HEK293T (cell line): ENCODE data around the gene ZFP36.

Experiments
- FOXK2 ChIP-seq: fragments of 450-650 bp; IDR thresholded peaks from 2 replicates; pipeline ENCODE4 v1.6.1; 2016; ENCODE audit warnings: mild to moderate bottlenecking
- FOXM1 ChIP-seq: fragments of 450-650 bp; IDR thresholded peaks from 2 replicates; pipeline ENCODE4 v1.6.1; 2017; ENCODE audit warnings: mild to moderate bottlenecking, borderline replicate concordance
- L3MBTL2 ChIP-seq: fragments of 450-650 bp; conservative IDR thresholded peaks from 2 replicates; pipeline ENCODE4 v1.6.1; 2016; ENCODE audit warnings: mild to moderate bottlenecking
- SP1 ChIP-seq: fragments of 450-650 bp; IDR thresholded peaks from 2 replicates; pipeline ENCODE4 v1.6.1; 2017
- SUZ12 ChIP-seq: fragments of 450-650 bp; IDR thresholded peaks from 2 replicates; pipeline ENCODE4 v1.6.1; 2016; ENCODE audit warnings: mild to moderate bottlenecking
- TARDBP ChIP-seq: fragments of 450-650 bp; IDR thresholded peaks from 2 replicates; pipeline ENCODE4 v1.6.1; 2016

DNA sequence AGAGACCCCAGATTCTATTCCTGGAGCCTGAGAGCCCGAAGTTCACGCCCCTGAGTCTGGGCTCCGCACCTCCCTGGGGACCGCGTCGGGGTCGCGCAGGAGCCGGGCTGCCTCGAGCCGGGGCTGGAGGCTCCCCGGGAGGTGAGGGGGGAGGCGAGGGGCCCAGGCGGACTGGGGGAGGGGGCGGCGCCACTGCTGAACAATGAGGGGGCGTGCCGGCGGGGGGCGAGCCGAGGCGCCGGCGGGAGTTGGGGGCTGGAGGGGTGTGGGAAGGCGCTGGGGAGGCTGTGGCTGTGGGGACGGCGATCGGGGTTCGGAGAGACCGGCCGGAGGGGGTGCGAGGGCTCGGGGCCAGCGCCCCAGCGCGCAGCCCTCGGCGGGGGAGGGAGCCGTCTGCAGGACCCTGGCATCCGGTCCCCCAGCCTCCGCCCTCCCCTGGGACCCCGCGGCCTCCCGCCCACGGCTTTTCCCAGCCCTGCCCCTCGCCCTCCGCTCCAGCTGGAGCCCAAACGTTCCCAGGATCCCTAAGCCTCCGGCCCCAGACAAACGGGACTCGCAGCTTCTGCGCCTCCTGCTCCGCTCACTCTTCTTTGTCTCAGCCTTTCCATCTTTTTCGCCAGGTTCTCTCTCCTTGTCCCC, 6.7 kb downstream of the ZFP36 start:
- TF ChIP-seq TARDBP (no peak), FOXK2 (no peak), SP1 (no peak), SUZ12 (no peak), L3MBTL2 (no peak), FOXM1 (no peak)
